Common myeloid progenitor, CD34-positive (primary cell): ENCODE data around the gene HIPK1.

ENCODE experiments used
- CTCF ChIA-PET: fragments of 350-600 bp; sonication (Branson Sonifier 250); formaldehyde crosslinking; loops from one replicate; lab custom pipeline; 2021; ENCODE audit warnings: antibody characterized with exemption; lab: Charles Lee
- POLR2A ChIA-PET: fragments of 350-600 bp; sonication (Branson Sonifier 250); formaldehyde crosslinking; loops from one replicate; lab custom pipeline; 2021; ENCODE audit warnings: antibody characterized with exemption; lab: Charles Lee
- DNase-seq, 3 donors: peaks; one replicate each; pipeline versions ENCODE4 v3.0.0 to v3.0.0-alpha.2; 2013
- H3K27ac ChIP-seq, 2 experiments: 1 replicate in 1 of 2; 2 replicates in 1 of 2; pipeline ENCODE4 v1.7.0; 2013; ENCODE audit warnings: inconsistent platforms in 2 of 2, low read length in 2 of 2, mild to moderate bottlenecking in 2 of 2, low read depth in 1 of 2, moderate library complexity in 1 of 2; ENCODE audit not compliant: severe bottlenecking in 2 of 2, insufficient read depth in 1 of 2, poor library complexity in 1 of 2
- H3K27me3 ChIP-seq, 5 experiments: replicated peaks in 2 of 5; 1 replicate in 3 of 5; 2 replicates in 2 of 5; pipeline versions ENCODE4 v1.6.1 to v1.7.0; 2013; ENCODE audit warnings: low read length in 4 of 5, mild to moderate bottlenecking in 2 of 5, moderate library complexity in 2 of 5, inconsistent platforms in 1 of 5; ENCODE audit not compliant: insufficient read depth in 5 of 5, control insufficient read depth in 4 of 5
- H3K36me3 ChIP-seq, 4 experiments: 1 replicate in 2 of 4; 2 replicates in 2 of 4; pipeline versions ENCODE4 v1.6.1 to v1.7.0; 2013; ENCODE audit warnings: low read length in 3 of 4, control low read depth in 1 of 4, mild to moderate bottlenecking in 1 of 4; ENCODE audit not compliant: control insufficient read depth in 4 of 4, insufficient read depth in 4 of 4
- H3K4me1 ChIP-seq, 4 experiments: 1 replicate in 3 of 4; 2 replicates in 1 of 4; pipeline versions ENCODE4 v1.6.1 to v1.7.1; 2013; ENCODE audit warnings: low read length in 3 of 4, mild to moderate bottlenecking in 3 of 4, control low read depth in 1 of 4, inconsistent platforms in 1 of 4, moderate library complexity in 1 of 4; ENCODE audit not compliant: control insufficient read depth in 4 of 4, insufficient read depth in 4 of 4; ENCODE audit errors: control extremely low read depth in 1 of 4
- H3K4me3 ChIP-seq, 7 experiments: 1 replicate in 4 of 7; 2 replicates in 3 of 7; pipeline versions ENCODE4 v1.5.1 to v1.7.0; 2013; ENCODE audit warnings: mild to moderate bottlenecking in 7 of 7, low read length in 6 of 7, moderate library complexity in 6 of 7, inconsistent platforms in 2 of 7, low read depth in 2 of 7, control low read depth in 1 of 7; ENCODE audit not compliant: insufficient read depth in 4 of 7, control insufficient read depth in 1 of 7; ENCODE audit errors: extremely low read depth in 1 of 7
- H3K9me3 ChIP-seq, 5 experiments: 1 replicate in 4 of 5; 2 replicates in 1 of 5; pipeline versions ENCODE4 v1.6.1 to v1.7.1; 2013; ENCODE audit warnings: low read length in 4 of 5, mild to moderate bottlenecking in 2 of 5, inconsistent platforms in 1 of 5, low read depth in 1 of 5, moderate library complexity in 1 of 5; ENCODE audit not compliant: control insufficient read depth in 4 of 5, insufficient read depth in 2 of 5; ENCODE audit errors: control extremely low read depth in 1 of 5
- WGBS: methylation state at CpG from one replicate; pipeline ENCODE4 v1.1.5; 2013; ENCODE audit not compliant: insufficient coverage; 5-methylcytosine and 5-hydroxymethylcytosine counted together

The HIPK1 gene

DNA sequence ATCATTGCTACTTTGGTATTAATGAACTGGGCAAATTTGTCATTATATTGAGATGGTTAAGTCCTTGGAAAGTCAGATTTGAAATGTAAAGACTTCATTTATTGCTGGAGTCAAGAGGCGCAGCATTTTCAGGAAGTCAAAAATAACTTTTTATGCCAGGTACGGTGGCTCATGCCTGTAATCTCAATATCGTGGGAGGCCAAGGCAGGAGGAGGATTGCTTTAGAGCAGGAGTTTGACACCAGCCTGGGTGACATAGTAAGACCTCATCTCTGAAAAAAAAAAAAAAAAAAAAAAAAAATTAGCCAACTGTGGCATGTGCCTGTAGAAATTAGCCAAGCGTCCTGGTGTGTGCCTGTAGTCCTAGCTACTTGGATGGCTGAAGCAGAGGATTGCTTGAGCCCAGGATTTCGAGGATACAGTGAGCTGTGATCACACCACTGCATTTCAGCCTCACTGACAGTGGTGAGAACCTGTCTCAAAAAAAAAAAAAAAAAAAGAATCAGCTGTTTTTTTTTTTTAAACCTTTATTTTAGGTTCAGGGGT, 5.5 kb downstream of the HIPK1 start:
- peak in 1 of 3 donors; percentile 36 for DNase-seq
- H3K4me3 ChIP-seq: no peak overlapping the region
- H3K36me3 ChIP-seq: peaks cover 0 to 2% (median under 1%) of the 10 kb centered on the region in 4 experiments
- H3K9me3 ChIP-seq: no peaks in the 10 kb centered on the region
- H3K27me3 ChIP-seq: no peaks in the 10 kb centered on the region
- ChIA-PET CTCF (interaction anchor here (0.6 to 18.7 kb wide), 5 partner anchors 17 to 99 kb away, joined by 4 to 212 read pairs (median 6); partner anchors contain the start of genes AP4B1 and BCL2L15), POLR2A (no interaction called here)
- 75% methylated on average over 3 of the region's 5 CpGs for WGBS
- no peak overlapping the region for H3K27ac ChIP-seq
- peaks cover 35 to 76% (median 64%) of the 10 kb centered on the region in 4 experiments for H3K4me1 ChIP-seq

DNA sequence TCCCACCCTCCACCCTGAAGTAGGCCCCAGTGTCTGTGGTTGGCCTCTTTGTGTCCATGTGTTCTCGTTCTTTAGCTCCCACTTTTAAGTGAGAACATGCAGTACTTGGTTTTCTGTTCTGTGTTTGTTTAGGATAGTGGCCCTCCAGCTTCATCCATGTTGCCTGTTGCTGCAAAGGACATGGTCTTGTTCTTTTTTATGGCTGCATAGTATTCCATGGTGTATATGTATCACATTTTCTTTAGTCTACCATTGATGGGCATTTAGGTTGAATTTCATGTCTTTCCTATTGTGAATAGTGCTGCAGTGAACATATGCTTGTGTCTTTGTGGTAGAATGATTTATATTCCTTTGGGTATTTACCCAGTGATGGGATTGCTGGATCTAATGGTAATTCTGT, 6.1 kb downstream of the HIPK1 start:
- H3K9me3 ChIP-seq: no peaks in the 10 kb centered on the region
- 100% methylated on average over 1 of the region's 1 CpG for WGBS
- H3K27ac ChIP-seq: no peak overlapping the region
- peaks cover 0 to 2% (median 1%) of the 10 kb centered on the region in 4 experiments for H3K36me3 ChIP-seq
- POLR2A ChIA-PET: no interaction called here
- CTCF ChIA-PET: interaction anchor here (0.9 to 18.7 kb wide), 3 partner anchors 12 to 100 kb away, joined by 3 to 212 read pairs (median 4); no protein-coding TSS in a partner anchor
- H3K4me3 ChIP-seq: no peak overlapping the region
- no peak for DNase-seq
- peaks cover 35 to 82% (median 70%) of the 10 kb centered on the region in 4 experiments for H3K4me1 ChIP-seq
- no peaks in the 10 kb centered on the region for H3K27me3 ChIP-seq

DNA sequence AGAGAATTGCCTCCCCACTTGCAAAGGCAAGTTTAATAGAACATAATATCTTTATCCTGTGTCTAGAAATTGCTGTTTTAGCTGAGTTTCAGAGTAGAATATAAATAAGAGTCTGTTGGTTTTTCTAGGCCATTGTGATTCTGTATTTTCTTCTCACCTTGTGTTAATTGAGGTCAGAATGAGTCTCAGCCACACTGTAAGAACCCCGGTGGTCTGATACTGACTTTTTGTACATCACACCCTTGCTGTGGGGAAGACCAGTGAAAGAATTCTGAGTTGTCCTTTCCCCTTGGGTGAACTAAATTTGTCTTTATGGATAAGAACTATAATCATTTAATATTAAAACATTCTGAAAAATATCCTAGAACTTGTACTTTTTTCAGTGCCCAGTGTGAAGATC, 6.8 kb downstream of the HIPK1 start:
- Histone ChIP-seq H3K4me1 (peaks cover 37 to 86% (median 74%) of the 10 kb centered on the region in 4 experiments), H3K9me3 (no peaks in the 10 kb centered on the region), H3K27ac (no peak overlapping the region), H3K27me3 (no peaks in the 10 kb centered on the region), H3K36me3 (peaks cover 0 to 9% (median 5%) of the 10 kb centered on the region in 4 experiments), H3K4me3 (no peak overlapping the region)
- POLR2A ChIA-PET: no interaction called here
- no peak for DNase-seq
- CTCF ChIA-PET: interaction anchor here (0.9 to 18.7 kb wide), 4 partner anchors 13 to 101 kb away, joined by 3 to 212 read pairs (median 4); no protein-coding TSS in a partner anchor
- WGBS: no CpG with 5 or more reads among the region's 1 CpG

DNA sequence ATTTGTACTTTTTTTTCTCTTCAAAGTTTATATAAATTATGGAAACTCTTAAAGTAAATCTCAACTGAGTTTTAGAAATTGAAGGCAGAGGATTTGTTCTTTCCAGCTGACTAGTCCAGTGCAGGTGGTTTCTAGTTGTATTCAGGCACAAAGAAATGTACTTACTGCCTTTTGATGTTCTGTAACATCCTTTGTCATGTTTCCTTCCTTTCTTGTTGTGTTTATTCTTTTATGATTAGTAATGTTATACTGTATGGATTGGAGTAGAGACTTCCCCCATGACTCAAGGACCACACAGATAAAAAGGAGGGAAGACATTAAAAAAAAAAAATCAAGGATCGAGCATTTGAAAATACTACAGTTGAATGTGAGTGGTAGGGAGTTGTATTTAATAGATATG, 8.0 kb downstream of the HIPK1 start:
- no peak for DNase-seq
- WGBS: no CpG with 5 or more reads among the region's 1 CpG
- Histone ChIP-seq H3K36me3 (peaks cover 5 to 18% (median 10%) of the 10 kb centered on the region in 4 experiments), H3K27me3 (no peaks in the 10 kb centered on the region), H3K9me3 (no peaks in the 10 kb centered on the region), H3K4me3 (no peak overlapping the region), H3K27ac (no peak overlapping the region), H3K4me1 (peaks cover 26 to 78% (median 68%) of the 10 kb centered on the region in 4 experiments)
- ChIA-PET POLR2A (no interaction called here), CTCF (interaction anchor here (1.3 to 18.7 kb wide), 2 partner anchors 8 to 14 kb away, joined by 3 to 212 read pairs; partner anchors contain the start of gene HIPK1)

DNA sequence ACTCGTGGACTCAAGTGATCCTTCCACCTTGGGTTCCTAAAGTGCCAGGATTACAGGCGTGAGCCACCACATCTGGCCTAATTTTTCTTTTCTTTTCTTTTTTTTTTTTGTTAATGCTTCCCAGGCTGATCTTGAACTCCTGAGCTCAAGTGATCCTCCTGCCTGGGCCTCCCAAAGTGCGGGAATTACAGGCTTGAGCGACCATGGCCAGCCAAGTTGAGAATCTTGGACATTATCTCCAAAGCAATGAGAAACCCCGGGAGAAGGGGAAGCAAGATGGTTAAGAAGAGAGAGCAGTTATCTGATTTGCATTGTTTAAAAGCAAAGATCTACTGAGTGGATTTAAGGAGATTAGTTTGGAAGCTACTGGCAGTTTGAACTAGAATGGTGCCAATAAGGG, 9.1 kb downstream of the HIPK1 start:
- Histone ChIP-seq H3K4me3 (no peak overlapping the region), H3K27ac (no peak overlapping the region), H3K4me1 (peaks cover 17 to 68% (median 57%) of the 10 kb centered on the region in 4 experiments), H3K9me3 (no peaks in the 10 kb centered on the region), H3K27me3 (no peaks in the 10 kb centered on the region), H3K36me3 (peaks cover 7 to 23% (median 14%) of the 10 kb centered on the region in 4 experiments)
- CTCF ChIA-PET: interaction anchor here (1.0 to 18.7 kb wide), 3 partner anchors 9 to 98 kb away, joined by 3 to 212 read pairs (median 3); partner anchors contain the start of gene HIPK1
- 98% methylated on average over 4 of the region's 5 CpGs for WGBS
- POLR2A ChIA-PET: no interaction called here
- DNase-seq: no peak

DNA sequence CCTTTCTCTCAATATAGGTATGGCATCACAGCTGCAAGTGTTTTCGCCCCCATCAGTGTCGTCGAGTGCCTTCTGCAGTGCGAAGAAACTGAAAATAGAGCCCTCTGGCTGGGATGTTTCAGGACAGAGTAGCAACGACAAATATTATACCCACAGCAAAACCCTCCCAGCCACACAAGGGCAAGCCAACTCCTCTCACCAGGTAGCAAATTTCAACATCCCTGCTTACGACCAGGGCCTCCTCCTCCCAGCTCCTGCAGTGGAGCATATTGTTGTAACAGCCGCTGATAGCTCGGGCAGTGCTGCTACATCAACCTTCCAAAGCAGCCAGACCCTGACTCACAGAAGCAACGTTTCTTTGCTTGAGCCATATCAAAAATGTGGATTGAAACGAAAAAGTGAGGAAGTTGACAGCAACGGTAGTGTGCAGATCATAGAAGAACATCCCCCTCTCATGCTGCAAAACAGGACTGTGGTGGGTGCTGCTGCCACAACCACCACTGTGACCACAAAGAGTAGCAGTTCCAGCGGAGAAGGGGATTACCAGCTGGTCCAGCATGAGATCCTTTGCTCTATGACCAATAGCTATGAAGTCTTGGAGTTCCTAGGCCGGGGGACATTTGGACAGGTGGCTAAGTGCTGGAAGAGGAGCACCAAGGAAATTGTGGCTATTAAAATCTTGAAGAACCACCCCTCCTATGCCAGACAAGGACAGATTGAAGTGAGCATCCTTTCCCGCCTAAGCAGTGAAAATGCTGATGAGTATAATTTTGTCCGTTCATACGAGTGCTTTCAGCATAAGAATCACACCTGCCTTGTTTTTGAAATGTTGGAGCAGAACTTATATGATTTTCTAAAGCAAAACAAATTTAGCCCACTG, 11.5 kb downstream of the HIPK1 start:
- peaks cover 10 to 52% (median 40%) of the 10 kb centered on the region in 4 experiments for H3K4me1 ChIP-seq
- H3K27ac ChIP-seq: peak overlapping the region; percentile 2 to 28
- peaks cover 0 to 5% (median 0%) of the 10 kb centered on the region in 5 experiments for H3K9me3 ChIP-seq
- DNase-seq: peak; percentile 44 to 87 (median 86)
- H3K4me3 ChIP-seq: peak overlapping the region in 4 of 7 experiments; percentile 1 to 22 (median 20)
- POLR2A ChIA-PET: interaction anchor here (1.3 kb wide), 1 partner anchor 12 kb away, joined by 7 read pairs; the partner anchor contains the start of gene HIPK1
- H3K36me3 ChIP-seq: peaks cover 9 to 40% (median 24%) of the 10 kb centered on the region in 4 experiments
- CTCF ChIA-PET: interaction anchor here (0.9 to 18.7 kb wide), 4 partner anchors 11 to 79 kb away, joined by 3 to 212 read pairs (median 14); partner anchors contain the start of gene HIPK1
- 58% methylated on average over 13 of the region's 16 CpGs for WGBS
- no peaks in the 10 kb centered on the region for H3K27me3 ChIP-seq
